ENCODE results near the gene ELMOD1.

Gene ELMOD1

DNA sequence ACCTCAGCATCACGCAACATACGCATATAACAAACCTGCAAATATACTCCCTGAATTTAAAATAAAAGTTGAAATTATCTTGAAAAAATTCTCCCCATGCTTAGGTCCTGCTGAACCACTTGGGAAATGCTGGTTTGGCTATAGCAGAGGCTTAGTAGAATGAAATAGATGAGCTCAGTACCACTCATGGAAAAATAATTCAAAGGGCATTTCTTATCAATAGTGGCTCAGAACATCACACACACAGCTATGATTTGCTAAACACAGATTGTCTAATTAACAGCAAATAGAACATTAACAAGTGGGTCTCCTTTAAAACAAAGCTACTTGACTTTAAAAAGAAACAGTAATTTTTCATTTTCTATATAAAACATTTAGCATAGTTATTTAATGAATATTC, 21.5 kb downstream of the ELMOD1 start:
- Histone ChIP-seq H3K27me3 (replicated peaks) (peaks cover 9% of the 10 kb centered on the region), H3K27ac (no peak overlapping the region), H3K36me3 (replicated peaks) (no peaks in the 10 kb centered on the region), H3K4me3 (ENCODE audit: low read depth, low read length) (no peak overlapping the region)
- TF ChIP-seq, protein P1, sequence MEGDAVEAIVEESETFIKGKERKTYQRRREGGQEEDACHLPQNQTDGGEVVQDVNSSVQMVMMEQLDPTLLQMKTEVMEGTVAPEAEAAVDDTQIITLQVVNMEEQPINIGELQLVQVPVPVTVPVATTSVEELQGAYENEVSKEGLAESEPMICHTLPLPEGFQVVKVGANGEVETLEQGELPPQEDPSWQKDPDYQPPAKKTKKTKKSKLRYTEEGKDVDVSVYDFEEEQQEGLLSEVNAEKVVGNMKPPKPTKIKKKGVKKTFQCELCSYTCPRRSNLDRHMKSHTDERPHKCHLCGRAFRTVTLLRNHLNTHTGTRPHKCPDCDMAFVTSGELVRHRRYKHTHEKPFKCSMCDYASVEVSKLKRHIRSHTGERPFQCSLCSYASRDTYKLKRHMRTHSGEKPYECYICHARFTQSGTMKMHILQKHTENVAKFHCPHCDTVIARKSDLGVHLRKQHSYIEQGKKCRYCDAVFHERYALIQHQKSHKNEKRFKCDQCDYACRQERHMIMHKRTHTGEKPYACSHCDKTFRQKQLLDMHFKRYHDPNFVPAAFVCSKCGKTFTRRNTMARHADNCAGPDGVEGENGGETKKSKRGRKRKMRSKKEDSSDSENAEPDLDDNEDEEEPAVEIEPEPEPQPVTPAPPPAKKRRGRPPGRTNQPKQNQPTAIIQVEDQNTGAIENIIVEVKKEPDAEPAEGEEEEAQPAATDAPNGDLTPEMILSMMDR (IDR thresholded peaks at IDR 0.05; ENCODE audit: low read depth, low read length, missing control alignments), result no peak
- no peak for DNase-seq
- in situ Hi-C loops (cut with HindIII; ENCODE audit: low pct_ligation_motif_present, low sequenced_read_pairs), result no loop called here

DNA sequence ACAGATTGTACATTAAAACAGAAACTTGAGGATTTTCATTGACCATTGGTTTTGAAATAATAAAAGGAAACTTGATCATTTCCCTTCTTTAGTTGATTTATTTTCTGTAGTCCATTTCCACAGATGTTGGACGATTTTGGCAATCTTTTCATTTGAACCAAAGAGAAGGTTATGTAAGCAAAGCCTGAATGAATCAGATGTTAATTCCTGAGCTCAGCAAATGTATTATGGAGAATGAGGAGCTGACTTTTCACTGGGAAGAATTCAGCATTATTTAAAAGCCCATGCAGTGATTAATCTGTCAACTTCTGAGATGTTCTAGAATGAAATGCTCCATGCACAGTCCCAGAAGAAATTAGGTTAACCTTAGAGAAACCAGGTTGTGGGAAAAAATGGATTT, 29.0 kb downstream of the ELMOD1 start:
- Histone ChIP-seq H3K27me3 (replicated peaks) (no peaks in the 10 kb centered on the region), H3K36me3 (replicated peaks) (no peaks in the 10 kb centered on the region), H3K27ac (no peak overlapping the region), H3K4me3 (ENCODE audit: low read depth, low read length) (no peak overlapping the region)
- in situ Hi-C loops (cut with HindIII; ENCODE audit: low pct_ligation_motif_present, low sequenced_read_pairs), result no loop called here
- TF ChIP-seq, protein P1 (IDR thresholded peaks at IDR 0.05; ENCODE audit: low read depth, low read length, missing control alignments), result no peak
- no peak for DNase-seq

DNA sequence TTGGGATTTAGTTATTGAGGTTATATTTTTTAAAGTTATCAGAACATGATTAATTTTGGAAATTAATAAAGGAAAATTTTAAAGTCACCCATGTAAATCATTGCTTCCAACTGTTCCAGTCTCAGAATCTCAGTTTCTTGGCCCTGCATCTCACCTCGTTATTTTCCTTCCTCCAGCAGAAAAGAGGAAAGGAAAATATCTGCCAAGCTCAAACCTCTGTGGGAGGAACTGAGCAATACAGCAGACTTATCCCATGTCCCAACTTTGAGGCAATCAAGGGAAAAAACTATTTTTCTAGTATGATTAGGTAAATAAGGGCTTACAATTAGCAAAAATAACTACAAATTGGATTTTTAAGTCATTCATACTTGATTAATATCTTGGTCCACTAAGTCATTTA, 30.1 kb downstream of the ELMOD1 start:
- TF ChIP-seq, protein P1 (IDR thresholded peaks at IDR 0.05; ENCODE audit: low read depth, low read length, missing control alignments), result no peak
- Histone ChIP-seq H3K4me3 (ENCODE audit: low read depth, low read length) (no peak overlapping the region), H3K27me3 (replicated peaks) (peaks cover 6% of the 10 kb centered on the region), H3K36me3 (replicated peaks) (no peaks in the 10 kb centered on the region), H3K27ac (no peak overlapping the region)
- in situ Hi-C loops (cut with HindIII; ENCODE audit: low pct_ligation_motif_present, low sequenced_read_pairs), result no loop called here
- no peak for DNase-seq

DNA sequence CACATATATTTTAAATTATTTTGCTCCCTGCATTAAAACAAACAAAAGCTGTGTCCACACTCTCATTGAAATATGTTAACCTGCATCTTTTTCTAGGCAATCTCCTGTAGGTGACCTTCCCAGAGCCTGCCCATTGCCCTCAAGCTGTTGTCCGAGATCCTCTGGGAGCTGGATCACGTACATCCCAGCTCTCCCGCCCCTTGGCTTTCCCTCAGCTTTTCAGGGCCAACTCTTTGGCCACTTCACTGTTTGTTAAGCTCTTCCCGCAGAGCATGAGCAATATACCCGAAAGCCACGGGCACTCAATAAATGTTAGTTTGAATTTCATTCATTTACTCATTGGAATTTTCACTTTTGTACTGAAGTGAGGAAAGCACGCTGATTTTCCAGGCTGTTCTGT, 32.2 kb downstream of the ELMOD1 start:
- Histone ChIP-seq H3K36me3 (replicated peaks) (no peaks in the 10 kb centered on the region), H3K27me3 (replicated peaks) (peaks cover 6% of the 10 kb centered on the region), H3K27ac (no peak overlapping the region), H3K4me3 (ENCODE audit: low read depth, low read length) (no peak overlapping the region)
- TF ChIP-seq, protein P1 (IDR thresholded peaks at IDR 0.05; ENCODE audit: low read depth, low read length, missing control alignments), result no peak
- no peak for DNase-seq
- in situ Hi-C loops (cut with HindIII; ENCODE audit: low pct_ligation_motif_present, low sequenced_read_pairs), result no loop called here

DNA sequence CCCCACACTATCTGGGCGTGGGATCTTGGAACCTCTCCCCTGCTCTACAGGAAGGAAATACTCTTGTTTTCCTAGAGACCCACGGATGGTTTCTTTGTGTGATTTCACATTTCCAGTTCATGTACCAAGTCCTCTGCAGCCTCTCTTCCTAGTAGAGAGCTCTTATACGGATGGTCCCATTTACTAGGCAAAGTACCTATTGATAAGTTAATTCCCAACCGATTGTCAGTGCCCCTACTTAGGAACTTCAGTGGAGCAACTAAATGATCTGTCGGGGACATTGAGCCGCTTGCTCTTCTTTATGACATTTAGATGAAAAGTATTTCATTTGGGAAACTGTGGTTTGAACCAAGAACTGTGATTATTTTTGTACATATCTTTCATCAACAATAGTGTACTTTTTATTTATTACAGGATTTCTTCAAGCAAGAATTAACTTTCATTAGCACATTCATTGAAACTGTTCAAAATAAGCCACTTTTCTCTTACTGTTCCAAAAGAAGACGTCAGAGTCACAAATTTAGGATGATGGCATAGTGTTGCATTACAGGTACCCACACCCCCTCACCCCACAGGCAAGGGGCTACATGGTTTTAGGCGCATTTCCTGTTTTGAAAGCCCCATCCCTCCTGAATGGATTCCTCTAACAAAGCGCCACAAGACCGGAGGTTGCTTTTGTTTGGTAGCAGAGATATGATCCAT, 34.2 kb downstream of the ELMOD1 start:
- Histone ChIP-seq H3K36me3 (replicated peaks) (no peaks in the 10 kb centered on the region), H3K27me3 (replicated peaks) (peaks cover 6% of the 10 kb centered on the region), H3K27ac (no peak overlapping the region), H3K4me3 (ENCODE audit: low read depth, low read length) (no peak overlapping the region)
- TF ChIP-seq, protein P1 (IDR thresholded peaks at IDR 0.05; ENCODE audit: low read depth, low read length, missing control alignments), result no peak
- in situ Hi-C loops (cut with HindIII; ENCODE audit: low pct_ligation_motif_present, low sequenced_read_pairs), result no loop called here
- no peak for DNase-seq

DNA sequence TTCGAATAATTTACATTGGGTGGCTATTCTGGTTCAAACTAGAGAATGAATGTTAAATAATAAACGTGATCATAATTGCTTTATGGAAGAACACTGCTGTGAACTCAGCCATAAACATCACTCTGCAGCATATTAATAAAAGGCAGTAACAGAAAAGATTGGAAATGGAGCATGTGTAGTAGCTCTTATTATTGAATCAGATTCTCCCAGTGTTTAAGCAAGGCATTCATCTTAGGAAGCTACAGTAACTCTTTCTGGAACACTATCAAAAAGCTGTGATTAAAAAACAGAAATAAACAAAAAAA, 34.7 kb downstream of the ELMOD1 start:
- TF ChIP-seq, protein P1 (IDR thresholded peaks at IDR 0.05; ENCODE audit: low read depth, low read length, missing control alignments), result no peak
- Histone ChIP-seq H3K27me3 (replicated peaks) (peaks cover 6% of the 10 kb centered on the region), H3K27ac (no peak overlapping the region), H3K36me3 (replicated peaks) (no peaks in the 10 kb centered on the region), H3K4me3 (ENCODE audit: low read depth, low read length) (no peak overlapping the region)
- no peak for DNase-seq
- in situ Hi-C loops (cut with HindIII; ENCODE audit: low pct_ligation_motif_present, low sequenced_read_pairs), result no loop called here
